ENCODE data around the gene SLAMF7. TPM values are rescaled to one million over a fixed set of nuclear protein-coding genes. Genes with fewer than 3 reads are reported as not detected.

The SLAMF7 gene
- total and polyA plus RNA-seq, 10 of the 15 experiments (the other 5 are each of a cell fraction or from before 2014, with no cell fraction given), result 66.6 to 284 (median 108) TPM

- Histone ChIP-seq H3K4me2 (ENCODE audit: control insufficient read depth, insufficient read depth) (no peak overlapping the region), H3K27ac (ENCODE audit: control insufficient read depth, insufficient read depth) (no peak overlapping the region), H3K4me1 (ENCODE audit: control insufficient read depth, insufficient read depth, low read length) (peaks cover 19% of the 10 kb centered on the region), H3K4me3 (no peak overlapping the region), H3K27me3 (replicated peaks in 1 of 2; ENCODE audit: control insufficient read depth in 2 of 2, insufficient read depth in 2 of 2, low read length in 1 of 2) (no peaks in the 10 kb centered on the region), H2AFZ (ENCODE audit: control insufficient read depth, low read depth, low read length) (no peak overlapping the region), H4K20me1 (ENCODE audit: control insufficient read depth, insufficient read depth) (no peaks in the 10 kb centered on the region), H3K36me3 (ENCODE audit: control insufficient read depth in 2 of 2, insufficient read depth in 2 of 2, low read length in 1 of 2) (no peaks in the 10 kb centered on the region), H3K9me3 (replicated peaks; ENCODE audit: control insufficient read depth, insufficient read depth, low read length) (no peaks in the 10 kb centered on the region), H3K79me2 (ENCODE audit: control insufficient read depth, insufficient read depth, low read length) (peaks cover 3% of the 10 kb centered on the region), H3K9ac (ENCODE audit: control insufficient read depth, insufficient read depth, low read length) (no peak overlapping the region)
- ATAC-seq (no peak), DNase-seq (ENCODE audit: low read depth, low spot score) (no peak), FAIRE-seq (no peak)
- SMC1A ChIA-PET (ENCODE audit: uncharacterized antibody, unreplicated experiment), result interaction anchor here (0.6 to 15.6 kb wide), 6 partner anchors 8 to 640 kb away, joined by 3 to 447 read pairs (median 84); partner anchors contain the start of gene SLAMF7
- POLR2A ChIA-PET, result interaction anchor here (0.5 to 1.8 kb wide), 4 partner anchors 12 to 341 kb away, joined by 3 to 6 read pairs (median 3); no protein-coding TSS in a partner anchor
- WGBS (ENCODE audit: insufficient coverage, insufficient replicate concordance, low lambda C conversion rate, missing lambda C conversion rate), result 58% methylated on average over 3 of the region's 3 CpGs
- RAD21 ChIA-PET (ENCODE audit: unreplicated experiment), result interaction anchor here (1.1 to 7.7 kb wide), 5 partner anchors 8 to 52 kb away, joined by 3 to 137 read pairs (median 6); partner anchors contain the start of gene CD48
- BruUV-seq (replicated peaks), result no TSS peak
- in situ Hi-C loops (cut with MboI), result no loop called here
- intact Hi-C loops (cut with micrococcal nuclease; ENCODE audit: unreplicated experiment), result no loop called here
- TF ChIP-seq TBL1XR1 (IDR thresholded peaks at IDR 0.05; ENCODE audit: low read depth, low read length) (no peak), SPI1 (IDR thresholded peaks at IDR 0.05; ENCODE audit: borderline replicate concordance, insufficient read depth, low read depth, low read length) (no peak), CBFB (IDR thresholded peaks at IDR 0.05; ENCODE audit: low read depth) (no peak), SMC3 (IDR thresholded peaks at IDR 0.05; ENCODE audit: borderline replicate concordance, low read length) (no peak), SREBF2 (IDR thresholded peaks at IDR 0.05; ENCODE audit: low read length) (no peak), REST (IDR thresholded peaks at IDR 0.05; ENCODE audit: low read depth, low read length) (no peak), CREM (IDR thresholded peaks at IDR 0.05; ENCODE audit: low read depth) (no peak), IKZF2 (IDR thresholded peaks at IDR 0.05) (no peak), PRDM15 (CRISPR knock-in tag; IDR thresholded peaks at IDR 0.05) (no peak), CHD1 (IDR thresholded peaks at IDR 0.05; ENCODE audit: low read depth, low read length) (no peak), GATAD2B (conservative IDR thresholded peaks at IDR 0.05; ENCODE audit: low read depth) (no peak), EZH2 (IDR thresholded peaks at IDR 0.05; ENCODE audit: borderline replicate concordance, control insufficient read depth, low read depth, low read length) (no peak), POLR2A (IDR thresholded peaks at IDR 0.05; ENCODE audit: low read depth, low read length) (no peak), PML (IDR thresholded peaks at IDR 0.05; ENCODE audit: low read length) (no peak)
- CTCF ChIA-PET, result interaction anchor here (1.1 to 8.1 kb wide), 3 partner anchors 20 to 65 kb away, joined by 3 to 234 read pairs (median 209); partner anchors contain the start of gene SLAMF7
Observed at GRCh38 chr1:160763993-160764392, 24.9 kb downstream of the SLAMF7 start.

All from GM12878 (cell line).